Prostate gland (tissue), 2 donors: ENCODE data around the gene USP32. TPM values are rescaled to one million over a fixed set of nuclear protein-coding genes. Genes with fewer than 3 reads are reported as not detected.
"Not testable (repeated sequence)": the region's sequence is repeated elsewhere in the genome, so short reads cannot be mapped to it uniquely, and the experiment has no call there.

Experiments
- DNase-seq: peaks from one replicate; pipeline ENCODE4 v3.0.0-alpha.2; 2019; ENCODE audit warnings: low spot score
- H3K27ac ChIP-seq, 2 donors: fragments of 200-600 bp; sonication (generic); 2 replicates each; pipeline ENCODE4 v1.5.1; 2017 to 2019
- H3K27me3 ChIP-seq: fragments of 200-600 bp; sonication (generic); replicated peaks from 2 replicates; pipeline ENCODE4 v1.5.1; 2019; ENCODE audit not compliant: insufficient read depth
- H3K36me3 ChIP-seq, 2 donors: fragments of 200-600 bp; sonication (generic); 1 replicate in 1 of 2; 2 replicates in 1 of 2; pipeline versions ENCODE4 v1.5.1 to v1.8.1; 2017 to 2019
- H3K4me1 ChIP-seq: fragments of 200-600 bp; sonication (generic); replicated peaks from 2 replicates; pipeline ENCODE4 v1.5.1; 2019
- H3K4me3 ChIP-seq, 2 donors: fragments of 200-600 bp; sonication (generic); 2 replicates each; pipeline ENCODE4 v1.5.1; 2017 to 2019
- H3K9me3 ChIP-seq: fragments of 200-600 bp; sonication (generic); 2 replicates; pipeline ENCODE4 v1.5.1; 2017
- CTCF ChIP-seq, 4 experiments: fragments of 200-600 bp in 2 of 4; fragments of 450-650 bp in 2 of 4; sonication (generic) in 2 of 4; IDR thresholded peaks; 1 replicate in 3 of 4; 2 replicates in 1 of 4; pipeline ENCODE4 v1.5.1; 2016 to 2019; ENCODE audit warnings: antibody characterized with exemption in 4 of 4, mild to moderate bottlenecking in 2 of 4, moderate library complexity in 2 of 4
- POLR2A ChIP-seq: fragments of 450-650 bp; IDR thresholded peaks from one replicate; pipeline ENCODE4 v1.6.1; 2016; ENCODE audit warnings: antibody characterized with exemption, mild to moderate bottlenecking
- POLR2AphosphoS5 ChIP-seq: sonication (generic); formaldehyde crosslinking; IDR thresholded peaks from one replicate; pipeline ENCODE4 v1.6.1; 2017; ENCODE audit warnings: antibody characterized with exemption
- WGBS: methylation state at CpG from one replicate; pipeline ENCODE4 v1.1.5; 2018; 5-methylcytosine and 5-hydroxymethylcytosine counted together
- intact Hi-C: fragments of 100-400 bp; cut with DNase I; formaldehyde crosslinking; loops from one replicate; pipeline ENCODE4 v1.14.2; 2022
- total RNA-seq, 2 donors: library from RNA; depleted of rRNA; stranded (reverse); fragments of >200 nt; gene quantifications; one replicate each; pipeline ENCODE4 v1.1.0, GENCODE V29; 2016

USP32 gene
- total RNA-seq, 2 donors from 2014 or later = 21.8 to 59.3 TPM

- 37% methylated on average over 3 of the region's 3 CpGs for WGBS
- no peak overlapping the region for H3K27ac ChIP-seq
- no peak for DNase-seq
- intact Hi-C loops = no loop called here
- no peaks in the 10 kb centered on the region for H3K36me3 ChIP-seq
- no peaks in the 10 kb centered on the region for H3K9me3 ChIP-seq
- no peak overlapping the region for H3K4me3 ChIP-seq
- no peaks in the 10 kb centered on the region for H3K27me3 ChIP-seq
- H3K4me1 ChIP-seq = no peaks in the 10 kb centered on the region
- no peak for TF ChIP-seq CTCF (IDR thresholded peaks at IDR 0.05)
- TF ChIP-seq POLR2A = no peak
- TF ChIP-seq POLR2AphosphoS5 = no peak
Measured at GRCh38 chr17:60345233-60345632, 46.7 kb downstream of the USP32 start.

GRCh38 chr17:60342492-60342891 lies 49.4 kb downstream of the USP32 start:
- intact Hi-C loops, H3K9me3 ChIP-seq, DNase-seq, H3K27me3 ChIP-seq, H3K4me1 ChIP-seq, H3K36me3 ChIP-seq, H3K4me3 ChIP-seq: not testable (repeated sequence)
- 82% methylated on average over 6 of the region's 7 CpGs for WGBS
- peak overlapping the region in 1 of 2 donors; percentile 13 for H3K27ac ChIP-seq

- intact Hi-C loops = no loop called here
- DNase-seq = no peak
- H3K4me1 ChIP-seq = no peaks in the 10 kb centered on the region
- H3K4me3 ChIP-seq = no peak overlapping the region
- no peaks in the 10 kb centered on the region for H3K9me3 ChIP-seq
- no peaks in the 10 kb centered on the region for H3K27me3 ChIP-seq
- H3K27ac ChIP-seq = no peak overlapping the region
- no peak for TF ChIP-seq CTCF (IDR thresholded peaks at IDR 0.05)
- 77% methylated on average over 2 of the region's 2 CpGs for WGBS
- no peaks in the 10 kb centered on the region for H3K36me3 ChIP-seq
Measured at GRCh38 chr17:60335289-60335688, 56.6 kb downstream of the USP32 start.

- no peak overlapping the region for H3K4me3 ChIP-seq
- no peak overlapping the region for H3K27ac ChIP-seq
- no peaks in the 10 kb centered on the region for H3K9me3 ChIP-seq
- H3K27me3 ChIP-seq = no peaks in the 10 kb centered on the region
- intact Hi-C loops = no loop called here
- H3K4me1 ChIP-seq = no peaks in the 10 kb centered on the region
- TF ChIP-seq CTCF (IDR thresholded peaks at IDR 0.05) = no peak
- no peak for TF ChIP-seq POLR2A
- TF ChIP-seq POLR2AphosphoS5 = no peak
- H3K36me3 ChIP-seq = no peaks in the 10 kb centered on the region
- DNase-seq = no peak
- 70% methylated on average over 2 of the region's 2 CpGs for WGBS
Measured at GRCh38 chr17:60333628-60334031, 58.3 kb downstream of the USP32 start.

GRCh38 chr17:60333072-60333471 lies 58.9 kb downstream of the USP32 start:
- DNase-seq, H3K4me3 ChIP-seq, intact Hi-C loops, H3K36me3 ChIP-seq, H3K27ac ChIP-seq, H3K9me3 ChIP-seq, H3K27me3 ChIP-seq, H3K4me1 ChIP-seq: not testable (repeated sequence)
- 88% methylated on average over 2 of the region's 2 CpGs for WGBS

- Histone ChIP-seq H3K4me1 (peaks cover 3% of the 10 kb centered on the region), H3K4me3 (no peak overlapping the region), H3K9me3 (no peaks in the 10 kb centered on the region), H3K27me3 (no peaks in the 10 kb centered on the region), H3K36me3 (no peaks in the 10 kb centered on the region), H3K27ac (no peak overlapping the region)
- TF ChIP-seq CTCF (IDR thresholded peaks at IDR 0.05) = no peak
- TF ChIP-seq POLR2A = no peak
- TF ChIP-seq POLR2AphosphoS5 = no peak
- WGBS = 68% methylated on average over 2 of the region's 2 CpGs
- intact Hi-C loops = no loop called here
- no peak for DNase-seq
Measured at GRCh38 chr17:60332574-60332973, 59.4 kb downstream of the USP32 start.
